GM23338 (cell line): ENCODE measurements around the gene TULP1.

Experiments used
- CREB1 ChIP-seq: fragments of 250-450 bp; sonication (Bioruptor Pico); IDR thresholded peaks from 2 replicates; pipeline ENCODE4 v1.5.0; 2020; ENCODE audit warnings: low read depth, mild to moderate bottlenecking, moderate library complexity
- CTCF ChIP-seq, 2 experiments: fragments of 200-600 bp in 1 of 2; sonication (generic) in 1 of 2; conservative IDR thresholded peaks; 2 replicates each; pipeline versions ENCODE4 v1.5.1 to v1.6.1; 2016 to 2017; ENCODE audit warnings: antibody characterized with exemption in 2 of 2, low read depth in 2 of 2, mild to moderate bottlenecking in 2 of 2, moderate library complexity in 1 of 2
- EZH2 ChIP-seq: fragments of 200-600 bp; sonication (generic); IDR thresholded peaks from one replicate; pipeline ENCODE4 v1.8.0; 2017; ENCODE audit warnings: antibody characterized with exemption, mild to moderate bottlenecking, low read depth; ENCODE audit not compliant: unreplicated experiment
- EZH2phosphoT487 ChIP-seq: fragments of 200-600 bp; sonication (generic); IDR thresholded peaks from one replicate; pipeline ENCODE4 v1.8.1; 2018; ENCODE audit warnings: antibody characterized with exemption; ENCODE audit not compliant: unreplicated experiment
- JUNB ChIP-seq: IDR thresholded peaks from one replicate; pipeline ENCODE4 v1.6.1; 2016; ENCODE audit warnings: antibody characterized with exemption; ENCODE audit not compliant: unreplicated experiment
- POLR2AphosphoS5 ChIP-seq: IDR thresholded peaks from 2 replicates; pipeline ENCODE4 v1.6.1; 2016; ENCODE audit warnings: antibody characterized with exemption, low read depth
- ZNF114 ChIP-seq: fragments of 250-450 bp; sonication (Bioruptor Pico); IDR thresholded peaks from 2 replicates; pipeline ENCODE4 v1.5.0; 2020; ENCODE audit warnings: mild to moderate bottlenecking, moderate library complexity
- ZNF331 ChIP-seq: fragments of 250-450 bp; sonication (Bioruptor Pico); IDR thresholded peaks from 2 replicates; pipeline ENCODE4 v1.5.0; 2020; ENCODE audit warnings: low read depth, mild to moderate bottlenecking, moderate library complexity
- ZNF462 ChIP-seq: fragments of 250-450 bp; sonication (Bioruptor Pico); IDR thresholded peaks from 2 replicates; pipeline ENCODE4 v1.5.0; 2020; ENCODE audit warnings: mild to moderate bottlenecking, moderate library complexity
- TF ChIP-seq, protein P1 (sequence below): IDR thresholded peaks from one replicate; pipeline ENCODE4 v1.6.1; 2018; ENCODE audit warnings: antibody characterized with exemption; ENCODE audit not compliant: unreplicated experiment

DNA sequence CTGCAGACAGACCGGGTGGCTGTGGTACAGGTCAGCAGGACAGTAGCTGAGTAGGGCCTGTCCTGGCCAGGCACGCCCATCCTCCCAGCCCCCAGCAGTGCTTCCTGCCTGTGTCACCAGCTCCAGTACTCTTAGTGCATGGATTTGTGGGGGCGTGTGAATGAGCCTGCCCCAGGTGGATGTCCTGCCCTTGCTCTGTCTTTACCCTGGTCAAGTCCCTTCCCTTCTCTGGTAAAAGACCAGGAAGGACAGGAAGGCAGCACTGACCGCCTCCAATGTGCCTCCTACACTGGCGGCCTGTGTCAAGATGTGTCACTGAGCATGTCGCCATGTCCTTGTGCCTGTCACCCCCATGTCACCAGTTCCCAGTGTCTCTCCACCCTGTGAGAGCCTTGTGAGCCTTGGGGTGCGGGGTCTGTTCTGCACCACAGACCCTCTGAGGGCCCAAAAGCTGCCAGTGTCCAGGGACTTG lies 27.7 kb downstream of the TULP1 start:
- TF ChIP-seq CTCF (conservative IDR thresholded peaks at IDR 0.05; ENCODE audit: low read depth in 2 of 2) (no peak), POLR2AphosphoS5 (no peak), ZNF331 (no peak), JUNB (no peak), EZH2 (no peak), EZH2phosphoT487 (no peak), ZNF462 (CRISPR knock-in tag) (no peak), ZNF114 (no peak), CREB1 (CRISPR knock-in tag) (no peak)
- TF ChIP-seq, protein P1, sequence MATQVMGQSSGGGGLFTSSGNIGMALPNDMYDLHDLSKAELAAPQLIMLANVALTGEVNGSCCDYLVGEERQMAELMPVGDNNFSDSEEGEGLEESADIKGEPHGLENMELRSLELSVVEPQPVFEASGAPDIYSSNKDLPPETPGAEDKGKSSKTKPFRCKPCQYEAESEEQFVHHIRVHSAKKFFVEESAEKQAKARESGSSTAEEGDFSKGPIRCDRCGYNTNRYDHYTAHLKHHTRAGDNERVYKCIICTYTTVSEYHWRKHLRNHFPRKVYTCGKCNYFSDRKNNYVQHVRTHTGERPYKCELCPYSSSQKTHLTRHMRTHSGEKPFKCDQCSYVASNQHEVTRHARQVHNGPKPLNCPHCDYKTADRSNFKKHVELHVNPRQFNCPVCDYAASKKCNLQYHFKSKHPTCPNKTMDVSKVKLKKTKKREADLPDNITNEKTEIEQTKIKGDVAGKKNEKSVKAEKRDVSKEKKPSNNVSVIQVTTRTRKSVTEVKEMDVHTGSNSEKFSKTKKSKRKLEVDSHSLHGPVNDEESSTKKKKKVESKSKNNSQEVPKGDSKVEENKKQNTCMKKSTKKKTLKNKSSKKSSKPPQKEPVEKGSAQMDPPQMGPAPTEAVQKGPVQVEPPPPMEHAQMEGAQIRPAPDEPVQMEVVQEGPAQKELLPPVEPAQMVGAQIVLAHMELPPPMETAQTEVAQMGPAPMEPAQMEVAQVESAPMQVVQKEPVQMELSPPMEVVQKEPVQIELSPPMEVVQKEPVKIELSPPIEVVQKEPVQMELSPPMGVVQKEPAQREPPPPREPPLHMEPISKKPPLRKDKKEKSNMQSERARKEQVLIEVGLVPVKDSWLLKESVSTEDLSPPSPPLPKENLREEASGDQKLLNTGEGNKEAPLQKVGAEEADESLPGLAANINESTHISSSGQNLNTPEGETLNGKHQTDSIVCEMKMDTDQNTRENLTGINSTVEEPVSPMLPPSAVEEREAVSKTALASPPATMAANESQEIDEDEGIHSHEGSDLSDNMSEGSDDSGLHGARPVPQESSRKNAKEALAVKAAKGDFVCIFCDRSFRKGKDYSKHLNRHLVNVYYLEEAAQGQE, result no peak
